KMS-11 (cell line): Measurements from ENCODE around the gene MRPL45.

Experiments used
- H2AFZ ChIP-seq: fragments of 200-600 bp; sonication (generic); 2 replicates; pipeline ENCODE4 v1.6.1; 2016; ENCODE audit warnings: antibody characterized with exemption, mixed run types, low read depth
- H3K27ac ChIP-seq: fragments of 200-600 bp; sonication (generic); 2 replicates; pipeline ENCODE4 v1.6.1; 2016; ENCODE audit warnings: mild to moderate bottlenecking, mixed run types
- H3K27me3 ChIP-seq: fragments of 200-600 bp; sonication (generic); 2 replicates; pipeline ENCODE4 v1.6.1; 2017; ENCODE audit warnings: mild to moderate bottlenecking, low read depth, mixed run types, moderate library complexity; ENCODE audit not compliant: insufficient read depth
- H3K36me3 ChIP-seq: fragments of 200-600 bp; sonication (generic); 2 replicates; pipeline ENCODE4 v1.6.1; 2017; ENCODE audit warnings: mild to moderate bottlenecking, mixed run types; ENCODE audit not compliant: insufficient read depth
- H3K4me1 ChIP-seq: fragments of 200-600 bp; sonication (generic); 2 replicates; pipeline ENCODE4 v1.6.1; 2016; ENCODE audit warnings: mild to moderate bottlenecking, low read depth, mixed run types; ENCODE audit not compliant: poor library complexity, severe bottlenecking
- H3K4me2 ChIP-seq: fragments of 200-600 bp; sonication (generic); 2 replicates; pipeline ENCODE4 v1.7.0; 2016; ENCODE audit warnings: mild to moderate bottlenecking, mixed run types
- H3K4me3 ChIP-seq: fragments of 200-600 bp; sonication (generic); IDR thresholded peaks from 2 replicates; pipeline ENCODE4 v1.6.1; 2017; ENCODE audit warnings: low read depth, low read length, mixed read lengths; ENCODE audit not compliant: insufficient read depth
- H3K79me2 ChIP-seq: fragments of 200-600 bp; sonication (generic); 2 replicates; pipeline ENCODE4 v1.6.1; 2016; ENCODE audit warnings: low read depth, mixed run types; ENCODE audit not compliant: insufficient read depth
- H3K9ac ChIP-seq: fragments of 200-600 bp; sonication (generic); 2 replicates; pipeline ENCODE4 v1.6.1; 2016; ENCODE audit warnings: mild to moderate bottlenecking, mixed run types
- H4K20me1 ChIP-seq: fragments of 200-600 bp; sonication (generic); 2 replicates; pipeline ENCODE4 v1.6.1; 2016; ENCODE audit warnings: mild to moderate bottlenecking, mixed run types; ENCODE audit not compliant: insufficient read depth
- CTCF ChIP-seq: fragments of 200-600 bp; sonication (generic); conservative IDR thresholded peaks from 2 replicates; pipeline ENCODE4 v1.6.1; 2017; ENCODE audit warnings: low read depth, mild to moderate bottlenecking, antibody characterized with exemption, low read length, moderate library complexity, mixed read lengths

The MRPL45 gene

GRCh38 chr17:38341035-38341721 lies 44.2 kb downstream of the MRPL45 start:
- Histone ChIP-seq H3K4me3 (no peak overlapping the region), H3K27me3 (no peaks in the 10 kb centered on the region), H3K36me3 (no peaks in the 10 kb centered on the region), H3K79me2 (no peaks in the 10 kb centered on the region), H3K4me2 (no peak overlapping the region), H2AFZ (no peak overlapping the region), H4K20me1 (no peaks in the 10 kb centered on the region), H3K4me1 (peaks cover 4% of the 10 kb centered on the region), H3K9ac (no peak overlapping the region), H3K27ac (no peak overlapping the region)
- no peak for TF ChIP-seq CTCF

- TF ChIP-seq CTCF = no peak
- Histone ChIP-seq H3K4me1 (peaks cover 4% of the 10 kb centered on the region), H2AFZ (no peak overlapping the region), H3K4me2 (no peak overlapping the region), H3K4me3 (no peak overlapping the region), H3K36me3 (no peaks in the 10 kb centered on the region), H3K9ac (no peak overlapping the region), H3K27me3 (no peaks in the 10 kb centered on the region), H3K79me2 (no peaks in the 10 kb centered on the region), H4K20me1 (no peaks in the 10 kb centered on the region), H3K27ac (no peak overlapping the region)
Observed at GRCh38 chr17:38342886-38343607, 46.1 kb downstream of the MRPL45 start.

DNA sequence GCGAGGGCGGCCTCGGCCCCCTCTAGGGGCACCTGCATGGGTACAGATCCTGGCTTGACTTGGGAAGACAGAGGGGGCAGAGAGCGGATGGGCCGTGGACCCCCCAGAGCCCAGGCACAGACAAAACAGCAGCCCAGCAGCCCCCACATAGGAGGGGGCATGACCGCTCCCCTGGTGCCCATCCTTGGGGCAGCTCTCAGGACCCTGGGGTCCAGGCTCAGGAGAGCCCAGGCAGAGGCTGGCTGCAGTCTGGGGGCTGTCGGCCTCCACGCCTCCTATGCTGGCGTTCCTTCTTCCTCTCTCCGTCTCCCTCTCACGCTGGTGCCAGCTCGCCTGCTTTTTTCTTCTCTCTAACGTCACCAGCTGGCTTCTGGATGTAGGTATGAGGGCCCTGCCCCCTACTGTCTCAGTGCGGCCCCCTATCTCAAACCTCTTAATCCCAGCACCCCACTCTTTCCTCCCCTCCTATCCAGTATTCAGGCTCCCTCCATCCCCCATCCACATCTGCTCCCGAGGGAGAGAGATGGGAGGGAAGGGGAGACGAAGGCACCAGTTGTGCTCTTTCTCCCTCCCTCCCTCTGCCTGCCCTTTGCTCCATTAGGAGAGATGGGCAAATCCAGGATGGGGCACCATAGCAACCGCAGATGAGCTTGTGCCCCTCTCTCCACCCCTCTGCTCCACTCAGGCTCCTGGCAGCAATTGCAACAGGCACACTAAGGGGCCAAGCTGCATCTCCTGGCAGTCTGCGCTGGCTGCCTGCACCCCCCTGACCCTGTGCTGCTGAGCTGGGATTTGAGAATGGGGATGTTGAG lies 46.8 kb downstream of the MRPL45 start, which contains the start of gene GPR179:
TSS of gene GPR179 (minus strand) at position 349 of the 812 bp plus-strand sequence. CDS start at position 182, 167 bp downstream.
- Histone ChIP-seq H4K20me1 (no peaks in the 10 kb centered on the region), H3K4me1 (peaks cover 5% of the 10 kb centered on the region), H3K79me2 (no peaks in the 10 kb centered on the region)

DNA sequence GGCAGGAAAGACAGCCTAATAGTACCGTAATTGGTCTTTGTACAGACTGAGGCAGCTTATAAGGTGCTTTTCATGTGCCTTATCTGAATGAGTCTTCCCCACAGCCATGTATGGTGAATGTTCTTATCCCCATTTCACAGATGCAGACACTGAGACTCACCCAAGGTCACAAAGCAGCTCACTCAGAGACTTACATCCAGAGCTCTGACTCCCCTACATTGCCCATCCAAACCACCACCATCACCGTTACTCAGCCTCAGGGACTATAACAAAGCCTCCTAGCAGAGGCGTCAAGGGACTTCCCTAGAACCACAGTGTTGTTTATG lies 47.4 kb downstream of the MRPL45 start:
- no peak overlapping the region for H3K9ac ChIP-seq
- no peak for TF ChIP-seq CTCF
- H3K36me3 ChIP-seq = no peaks in the 10 kb centered on the region
- no peak overlapping the region for H3K27ac ChIP-seq
- no peak overlapping the region for H3K4me3 ChIP-seq
- H3K4me2 ChIP-seq = no peak overlapping the region
- H3K27me3 ChIP-seq = no peaks in the 10 kb centered on the region
- H3K79me2 ChIP-seq = no peaks in the 10 kb centered on the region
- H4K20me1 ChIP-seq = no peaks in the 10 kb centered on the region
- no peak overlapping the region for H2AFZ ChIP-seq
- H3K4me1 ChIP-seq = peaks cover 11% of the 10 kb centered on the region

More for the DNA sequence above, 46.8 kb downstream of the MRPL45 start, which contains the start of gene GPR179:
- Histone ChIP-seq H3K4me2 (no peak within 1 kb of the TSS), H3K36me3 (no peaks in the 10 kb centered on the region), H3K4me3 (no peak within 1 kb of the TSS), H2AFZ (no peak within 1 kb of the TSS), H3K9ac (no peak within 1 kb of the TSS), H3K27me3 (no peaks in the 10 kb centered on the region), H3K27ac (no peak within 1 kb of the TSS)
- TF ChIP-seq CTCF = no peak
